GM12878 (cell line): ENCODE measurements around the gene SNX10. TPM values are rescaled to one million over a fixed set of nuclear protein-coding genes. Genes with fewer than 3 reads are reported as not detected.

Source experiments
- ATAC-seq: fragments of 200-7000 bp; cut with Tn5 transposase; 3 replicates; pipeline ENCODE4 v1.9.1; 2020; ENCODE audit warnings: mild to moderate bottlenecking, moderate library complexity
- BruUV-seq: library from RNA; stranded (reverse); fragments of 400-500 nt; replicated peaks from 2 replicates; lab custom pipeline; 2021; lab: Mats Ljungman, UMichigan
- CTCF ChIA-PET: fragments of 300-600 bp; sonication (Branson Sonifier 250); formaldehyde crosslinking; extraction: SDS; loops from one replicate; lab custom pipeline; 2021; ENCODE audit warnings: inconsistent platforms; lab: Yijun Ruan, JAX
- POLR2A ChIA-PET: fragments of 350-600 bp; formaldehyde crosslinking; extraction: SDS; loops from one replicate; lab custom pipeline; 2021; ENCODE audit warnings: inconsistent platforms; lab: Charles Lee
- RAD21 ChIA-PET: fragments of 300-600 bp; sonication (Branson Sonifier 250); formaldehyde crosslinking; loops from one replicate; lab custom pipeline; 2023; ENCODE audit warnings: antibody characterized with exemption; ENCODE audit not compliant: unreplicated experiment; lab: Charles Lee
- SMC1A ChIA-PET: fragments of 300-600 bp; sonication (Branson Sonifier 250); formaldehyde crosslinking; loops from one replicate; lab custom pipeline; 2023; ENCODE audit not compliant: unreplicated experiment, uncharacterized antibody; lab: Charles Lee
- DNase-seq: peaks from one replicate; pipeline ENCODE4 v3.0.0-alpha.2; 2011; ENCODE audit warnings: low read depth, low spot score
- FAIRE-seq: peaks from 3 replicates; lab custom pipeline; 2011; peaks lifted over from hg19 to GRCh38; lab: Jason Lieb, UNC
- H2AFZ ChIP-seq: 2 replicates; pipeline ENCODE4 v1.6.0; 2011; ENCODE audit warnings: low read depth, low read length, control low read depth; ENCODE audit not compliant: control insufficient read depth
- H3K27ac ChIP-seq: 2 replicates; pipeline ENCODE4 v1.5.1; 2011; ENCODE audit warnings: control low read depth; ENCODE audit not compliant: control insufficient read depth, insufficient read depth
- H3K27me3 ChIP-seq, 2 experiments: replicated peaks in 1 of 2; 2 replicates each; pipeline versions ENCODE4 v1.6.0 to v1.6.1; 2011; ENCODE audit warnings: low read length in 1 of 2; ENCODE audit not compliant: control insufficient read depth in 2 of 2, insufficient read depth in 2 of 2
- H3K36me3 ChIP-seq, 2 experiments: 2 replicates each; pipeline ENCODE4 v1.5.1; 2011; ENCODE audit warnings: low read length in 1 of 2; ENCODE audit not compliant: control insufficient read depth in 2 of 2, insufficient read depth in 2 of 2
- H3K4me1 ChIP-seq: 2 replicates; pipeline ENCODE4 v1.6.1; 2011; ENCODE audit warnings: mild to moderate bottlenecking, low read length, moderate library complexity, mixed read lengths; ENCODE audit not compliant: control insufficient read depth, insufficient read depth
- H3K4me2 ChIP-seq: 2 replicates; pipeline ENCODE4 v1.6.0; 2011; ENCODE audit warnings: control low read depth; ENCODE audit not compliant: control insufficient read depth, insufficient read depth
- H3K4me3 ChIP-seq: fragments of 200-600 bp; sonication (generic); 2 replicates; pipeline ENCODE4 v1.5.1; 2016
- H3K79me2 ChIP-seq: 2 replicates; pipeline ENCODE4 v1.6.0; 2011; ENCODE audit warnings: low read length; ENCODE audit not compliant: control insufficient read depth, insufficient read depth
- H3K9ac ChIP-seq: 2 replicates; pipeline ENCODE4 v1.8.0; 2011; ENCODE audit warnings: low read length, control low read depth, mixed read lengths; ENCODE audit not compliant: control insufficient read depth, insufficient read depth
- H3K9me3 ChIP-seq: replicated peaks from 3 replicates; pipeline ENCODE4 v1.5.1; 2011; ENCODE audit warnings: mild to moderate bottlenecking, low read length; ENCODE audit not compliant: control insufficient read depth, insufficient read depth
- H4K20me1 ChIP-seq: 2 replicates; pipeline ENCODE4 v1.6.0; 2011; ENCODE audit not compliant: control insufficient read depth, insufficient read depth
- BRCA1 ChIP-seq: IDR thresholded peaks from 2 replicates; pipeline ENCODE4 v1.6.1; 2011; ENCODE audit warnings: low read depth, low read length, improper control_type of control experiment
- CHD4 ChIP-seq: fragments of 200-600 bp; sonication (generic); IDR thresholded peaks from 2 replicates; pipeline ENCODE4 v1.6.1; 2016; ENCODE audit warnings: mild to moderate bottlenecking
- JUNB ChIP-seq: IDR thresholded peaks from 2 replicates; pipeline ENCODE4 v1.6.1; 2016; ENCODE audit warnings: antibody characterized with exemption, mild to moderate bottlenecking
- MAX ChIP-seq: IDR thresholded peaks from 2 replicates; pipeline ENCODE4 v1.6.1; 2012; ENCODE audit warnings: low read depth, low read length, improper control_type of control experiment
- NFIC ChIP-seq: IDR thresholded peaks from 2 replicates; pipeline ENCODE4 v1.6.1; 2012; ENCODE audit warnings: low read depth, mild to moderate bottlenecking, inconsistent platforms, low read length, moderate library complexity
- PAX8 ChIP-seq: fragments of 450-650 bp; IDR thresholded peaks from 2 replicates; pipeline ENCODE4 v1.6.1; 2017; ENCODE audit warnings: mild to moderate bottlenecking, moderate library complexity
- PKNOX1 ChIP-seq: fragments of 450-650 bp; IDR thresholded peaks from 2 replicates; pipeline ENCODE4 v1.6.1; 2016; ENCODE audit warnings: mild to moderate bottlenecking
- RELB ChIP-seq: fragments of 450-650 bp; IDR thresholded peaks from 2 replicates; pipeline ENCODE4 v1.6.1; 2017; ENCODE audit warnings: low read depth, mild to moderate bottlenecking, moderate library complexity
- SP1 ChIP-seq: IDR thresholded peaks from one replicate; pipeline ENCODE4 v1.6.1; 2011; ENCODE audit warnings: low read depth, low read length
- SUPT20H ChIP-seq: IDR thresholded peaks from 2 replicates; pipeline ENCODE4 v1.6.1; 2011; ENCODE audit warnings: low read depth, mild to moderate bottlenecking, low read length, moderate library complexity, borderline replicate concordance; ENCODE audit not compliant: control insufficient read depth
- USF2 ChIP-seq: IDR thresholded peaks from 2 replicates; pipeline ENCODE4 v1.6.1; 2011; ENCODE audit warnings: low read depth, low read length, improper control_type of control experiment, borderline replicate concordance
- WRNIP1 ChIP-seq: IDR thresholded peaks from 2 replicates; pipeline ENCODE4 v1.6.1; 2011; ENCODE audit warnings: low read depth, low read length, improper control_type of control experiment, borderline replicate concordance
- ZBED1 ChIP-seq: IDR thresholded peaks from 2 replicates; pipeline ENCODE4 v1.6.1; 2016; ENCODE audit warnings: borderline replicate concordance
- ZBTB40 ChIP-seq: fragments of 450-650 bp; IDR thresholded peaks from 2 replicates; pipeline ENCODE4 v1.6.1; 2016; ENCODE audit warnings: mild to moderate bottlenecking, moderate library complexity, borderline replicate concordance
- ZSCAN29 ChIP-seq: fragments of 450-650 bp; IDR thresholded peaks from 2 replicates; pipeline ENCODE4 v1.6.1; 2017; ENCODE audit warnings: mild to moderate bottlenecking, moderate library complexity
- in situ Hi-C: fragments of 300-500 bp; cut with MboI; formaldehyde crosslinking; loops from 9 replicates; pipeline ENCODE4 v1.14.3; 2018; ENCODE audit warnings: mixed read lengths
- intact Hi-C: fragments of 100-400 bp; cut with micrococcal nuclease; formaldehyde crosslinking; loops from one replicate; pipeline ENCODE4 v1.14.2; 2022; ENCODE audit not compliant: unreplicated experiment
- polyA plus RNA-seq, 11 experiments: library from polyadenylated mRNA; depleted of rRNA in 4 of 11; unstranded in 6 of 11; stranded (reverse) in 5 of 11; fragments of >200 nt; fragmentation: Nextera tagmentation in 4 of 11; fragmentation: Illumina TruSeq in 1 of 11; extraction: Ambion mirVana in 4 of 11; extraction: Trizol in 1 of 11; gene quantifications; 1 replicate in 1 of 11; 2 replicates in 10 of 11; pipeline versions ENCODE4 v1.2.1 to v1.2.3, GENCODE V29; 2011 to 2016; ENCODE audit warnings: inconsistent platforms in 2 of 11, missing spikeins in 2 of 11, low read depth in 1 of 11
- total RNA-seq, 4 experiments: library from RNA; depleted of rRNA in 3 of 4; stranded (reverse); fragments of >200 nt in 3 of 4; fragmentation: Illumina TruSeq in 1 of 4; extraction: Trizol in 1 of 4; gene quantifications; 2 replicates each; pipeline versions ENCODE4 v1.2.1 to v1.2.3, GENCODE V29; 2013 to 2021

The SNX10 gene
- total and polyA plus RNA-seq, 10 of the 15 experiments (the other 5 are each of a cell fraction or from before 2014, with no cell fraction given) = 22.0 to 56.2 (median 30.1) TPM

- TF ChIP-seq WRNIP1 (no peak), JUNB (peak; percentile 56), USF2 (no peak), PAX8 (no peak)
Measured at GRCh38 chr7:26279405-26279804, 12.3 kb upstream of the SNX10 start (continued).

GRCh38 chr7:26280097-26280496 lies 11.6 kb upstream of the SNX10 start:
- no peak overlapping the region for H3K4me3 ChIP-seq
- ChIA-PET CTCF (interaction anchor here (0.7 to 5.7 kb wide), 5 partner anchors 11 to 388 kb away, joined by 3 to 45 read pairs (median 6); partner anchors contain the start of gene SNX10), RAD21 (interaction anchor here (1.2 to 2.0 kb wide), 4 partner anchors 69 to 189 kb away, joined by 4 to 8 read pairs (median 5); no protein-coding TSS in a partner anchor), SMC1A (interaction anchor here (1.0 to 3.1 kb wide), 7 partner anchors 10 to 387 kb away, joined by 3 to 17 read pairs (median 6); partner anchors contain the start of gene SNX10), POLR2A (interaction anchor here (0.9 to 2.1 kb wide), 3 partner anchors 11 to 76 kb away, joined by 3 to 5 read pairs (median 3); partner anchors contain the start of gene SNX10)
- no peaks in the 10 kb centered on the region for H3K36me3 ChIP-seq
- FAIRE-seq (no peak), ATAC-seq (no peak), DNase-seq (no peak)
- no peaks in the 10 kb centered on the region for H4K20me1 ChIP-seq
- no peak overlapping the region for H3K9ac ChIP-seq
- in situ Hi-C loops = no loop called here
- no peaks in the 10 kb centered on the region for H3K4me1 ChIP-seq
- no peak overlapping the region for H3K27ac ChIP-seq
- no TSS peak for BruUV-seq
- intact Hi-C loops = no loop called here
- H3K4me2 ChIP-seq = no peak overlapping the region
- H2AFZ ChIP-seq = no peak overlapping the region
- H3K79me2 ChIP-seq = no peaks in the 10 kb centered on the region
- no peaks in the 10 kb centered on the region; the same call in 2 of the 3 replicates for H3K9me3 ChIP-seq
- no peaks in the 10 kb centered on the region for H3K27me3 ChIP-seq
- TF ChIP-seq PKNOX1 (no peak), CHD4 (no peak), RELB (no peak), SUPT20H (no peak), BRCA1 (no peak), MAX (no peak), SP1 (no peak), NFIC (no peak), ZBED1 (no peak), ZSCAN29 (no peak), ZBTB40 (no peak)
